Keratinocyte (primary cell): Measurements from ENCODE around the gene SLC34A1. TPM values are rescaled to one million over a fixed set of nuclear protein-coding genes. Genes with fewer than 3 reads are reported as not detected.
A peak's percentile ranks its signal among the peaks of the same experiment; 100 is the strongest.

ENCODE experiments used
- DNase-seq: peaks from one replicate; pipeline ENCODE4 v3.0.0-alpha.2; 2011; ENCODE audit warnings: low read depth, missing footprints, low spot score
- FAIRE-seq: peaks from 2 replicates; lab custom pipeline; 2011; peaks lifted over from hg19 to GRCh38; lab: Jason Lieb, UNC
- H2AFZ ChIP-seq: 2 replicates; pipeline ENCODE4 v1.6.0; 2012; ENCODE audit warnings: low read length, control low read depth, inconsistent platforms; ENCODE audit not compliant: control insufficient read depth
- H3K27ac ChIP-seq: 2 replicates; pipeline ENCODE4 v1.5.1; 2011; ENCODE audit warnings: low read length; ENCODE audit not compliant: control insufficient read depth, insufficient read depth
- H3K27me3 ChIP-seq: 3 replicates; pipeline ENCODE4 v1.6.0; 2011; ENCODE audit warnings: low read length; ENCODE audit not compliant: control insufficient read depth, insufficient read depth; ENCODE audit errors: extremely low read depth
- H3K36me3 ChIP-seq, 2 experiments: 2 replicates in 1 of 2; 3 replicates in 1 of 2; pipeline ENCODE4 v1.5.1; 2011; ENCODE audit warnings: low read length in 2 of 2, mild to moderate bottlenecking in 1 of 2; ENCODE audit not compliant: control insufficient read depth in 2 of 2, insufficient read depth in 2 of 2; ENCODE audit errors: extremely low read depth in 1 of 2
- H3K4me1 ChIP-seq: 3 replicates; pipeline ENCODE4 v1.5.1; 2011; ENCODE audit warnings: low read length; ENCODE audit not compliant: control insufficient read depth, insufficient read depth; ENCODE audit errors: extremely low read depth
- H3K4me2 ChIP-seq: 3 replicates; pipeline ENCODE4 v1.6.0; 2011; ENCODE audit warnings: low read depth, low read length; ENCODE audit not compliant: control insufficient read depth, insufficient read depth; ENCODE audit errors: extremely low read depth
- H3K4me3 ChIP-seq, 3 experiments: fragments of 200-600 bp in 1 of 3; sonication (generic) in 1 of 3; 2 replicates in 2 of 3; 3 replicates in 1 of 3; pipeline ENCODE4 v1.5.1; 2011 to 2016; ENCODE audit warnings: low read length in 3 of 3, mild to moderate bottlenecking in 3 of 3, control low read depth in 2 of 3, inconsistent platforms in 1 of 3, low read depth in 1 of 3, mixed read lengths in 1 of 3, mixed run types in 1 of 3, moderate library complexity in 1 of 3; ENCODE audit not compliant: control insufficient read depth in 2 of 3, insufficient read depth in 2 of 3; ENCODE audit errors: extremely low read depth in 1 of 3
- H3K79me2 ChIP-seq: 2 replicates; pipeline ENCODE4 v1.6.0; 2012; ENCODE audit warnings: low read length; ENCODE audit not compliant: control insufficient read depth, insufficient read depth
- H3K9ac ChIP-seq: 3 replicates; pipeline ENCODE4 v1.6.0; 2011; ENCODE audit warnings: low read length; ENCODE audit not compliant: control insufficient read depth, insufficient read depth; ENCODE audit errors: extremely low read depth
- H3K9me1 ChIP-seq: 3 replicates; pipeline ENCODE4 v1.6.0; 2011; ENCODE audit warnings: low read length; ENCODE audit not compliant: control insufficient read depth, insufficient read depth; ENCODE audit errors: extremely low read depth
- H3K9me3 ChIP-seq: 2 replicates; pipeline ENCODE4 v1.5.1; 2012; ENCODE audit warnings: low read depth, low read length; ENCODE audit not compliant: control insufficient read depth
- H4K20me1 ChIP-seq: 3 replicates; pipeline ENCODE4 v1.6.0; 2011; ENCODE audit warnings: low read length; ENCODE audit not compliant: control insufficient read depth, insufficient read depth; ENCODE audit errors: extremely low read depth
- EZH2 ChIP-seq: IDR thresholded peaks from one replicate; pipeline ENCODE4 v1.6.1; 2012; ENCODE audit warnings: inconsistent platforms, mild to moderate bottlenecking, low read length, moderate library complexity
- dilution Hi-C: fragments of 300-500 bp; cut with MboI; formaldehyde crosslinking; loops from one replicate; pipeline ENCODE4 v1.7.0; 2020; ENCODE audit warnings: low sequenced_read_pairs; ENCODE audit not compliant: extremely low pct_ligation_motif_present
- polyA plus RNA-seq, 5 experiments: library from polyadenylated mRNA; depleted of rRNA in 3 of 5; stranded (reverse) in 3 of 5; stranded (forward) in 1 of 5; unstranded in 1 of 5; fragments of >200 nt; gene quantifications; 1 replicate in 1 of 5; 2 replicates in 3 of 5; 3 replicates in 1 of 5; pipeline versions ENCODE4 v1.2.1 to v1.2.3, GENCODE V29; 2011 to 2012; ENCODE audit warnings: missing spikeins in 2 of 5, low read depth in 1 of 5, low replicate concordance in 1 of 5
- TF ChIP-seq, protein P1 (sequence below), 3 experiments: IDR thresholded peaks in 1 of 3; conservative IDR thresholded peaks in 1 of 3; optimal IDR thresholded peaks in 1 of 3; 2 replicates in 2 of 3; 3 replicates in 1 of 3; pipeline versions ENCODE3 to v1.5.1; 2011; ENCODE audit warnings: low read length in 3 of 3, mild to moderate bottlenecking in 3 of 3, moderate library complexity in 2 of 3, control low read depth in 1 of 3, inconsistent platforms in 1 of 3; ENCODE audit not compliant: insufficient read depth in 2 of 3; ENCODE audit errors: extremely low read depth in 1 of 3

The SLC34A1 gene
- polyA plus RNA-seq, 1 donor (not counting 4 experiments of a cell fraction or from before 2014, with no cell fraction given), result 0.07 TPM

DNA sequence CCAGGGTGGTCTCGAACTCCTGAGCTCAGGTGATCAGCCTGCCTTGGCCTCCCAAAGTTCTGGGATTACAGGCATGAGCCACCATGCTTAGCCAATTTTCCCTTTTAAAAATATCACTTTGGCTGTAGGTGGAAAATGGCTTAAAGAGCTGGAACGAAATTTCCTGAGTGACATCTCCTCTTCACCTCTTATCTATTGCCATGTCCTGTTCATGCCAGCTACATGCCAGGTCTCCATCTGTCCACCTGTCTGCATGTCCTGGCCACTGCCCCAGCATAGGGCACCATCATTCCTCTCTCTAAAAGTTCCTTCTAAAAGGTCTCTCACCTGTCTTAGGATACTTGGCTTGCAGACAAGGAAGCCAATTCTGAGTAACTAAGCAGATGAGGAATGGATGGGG, 39.4 kb downstream of the SLC34A1 start:
- Histone ChIP-seq H3K4me1 (peaks cover 21% of the 10 kb centered on the region), H3K9me3 (no peaks in the 10 kb centered on the region), H2AFZ (no peak overlapping the region), H3K27ac (no peak overlapping the region), H3K79me2 (peaks cover 20% of the 10 kb centered on the region), H3K4me3 (no peak overlapping the region), H4K20me1 (no peaks in the 10 kb centered on the region), H3K36me3 (no peaks in the 10 kb centered on the region), H3K9ac (no peak overlapping the region), H3K27me3 (no peaks in the 10 kb centered on the region), H3K4me2 (no peak overlapping the region), H3K9me1 (no peaks in the 10 kb centered on the region)
- TF ChIP-seq EZH2, result no peak
- TF ChIP-seq, protein P1, sequence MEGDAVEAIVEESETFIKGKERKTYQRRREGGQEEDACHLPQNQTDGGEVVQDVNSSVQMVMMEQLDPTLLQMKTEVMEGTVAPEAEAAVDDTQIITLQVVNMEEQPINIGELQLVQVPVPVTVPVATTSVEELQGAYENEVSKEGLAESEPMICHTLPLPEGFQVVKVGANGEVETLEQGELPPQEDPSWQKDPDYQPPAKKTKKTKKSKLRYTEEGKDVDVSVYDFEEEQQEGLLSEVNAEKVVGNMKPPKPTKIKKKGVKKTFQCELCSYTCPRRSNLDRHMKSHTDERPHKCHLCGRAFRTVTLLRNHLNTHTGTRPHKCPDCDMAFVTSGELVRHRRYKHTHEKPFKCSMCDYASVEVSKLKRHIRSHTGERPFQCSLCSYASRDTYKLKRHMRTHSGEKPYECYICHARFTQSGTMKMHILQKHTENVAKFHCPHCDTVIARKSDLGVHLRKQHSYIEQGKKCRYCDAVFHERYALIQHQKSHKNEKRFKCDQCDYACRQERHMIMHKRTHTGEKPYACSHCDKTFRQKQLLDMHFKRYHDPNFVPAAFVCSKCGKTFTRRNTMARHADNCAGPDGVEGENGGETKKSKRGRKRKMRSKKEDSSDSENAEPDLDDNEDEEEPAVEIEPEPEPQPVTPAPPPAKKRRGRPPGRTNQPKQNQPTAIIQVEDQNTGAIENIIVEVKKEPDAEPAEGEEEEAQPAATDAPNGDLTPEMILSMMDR (optimal IDR thresholded peaks at IDR 0.05 in 1 of 3, IDR thresholded peaks at IDR 0.05 in 1 of 3, conservative IDR thresholded peaks at IDR 0.05 in 1 of 3; ENCODE audit: extremely low read depth in 1 of 3, insufficient read depth in 2 of 3, low read length in 3 of 3), result no peak
- dilution Hi-C loops, result no loop called here
- FAIRE-seq, result no peak
- no peak for DNase-seq

DNA sequence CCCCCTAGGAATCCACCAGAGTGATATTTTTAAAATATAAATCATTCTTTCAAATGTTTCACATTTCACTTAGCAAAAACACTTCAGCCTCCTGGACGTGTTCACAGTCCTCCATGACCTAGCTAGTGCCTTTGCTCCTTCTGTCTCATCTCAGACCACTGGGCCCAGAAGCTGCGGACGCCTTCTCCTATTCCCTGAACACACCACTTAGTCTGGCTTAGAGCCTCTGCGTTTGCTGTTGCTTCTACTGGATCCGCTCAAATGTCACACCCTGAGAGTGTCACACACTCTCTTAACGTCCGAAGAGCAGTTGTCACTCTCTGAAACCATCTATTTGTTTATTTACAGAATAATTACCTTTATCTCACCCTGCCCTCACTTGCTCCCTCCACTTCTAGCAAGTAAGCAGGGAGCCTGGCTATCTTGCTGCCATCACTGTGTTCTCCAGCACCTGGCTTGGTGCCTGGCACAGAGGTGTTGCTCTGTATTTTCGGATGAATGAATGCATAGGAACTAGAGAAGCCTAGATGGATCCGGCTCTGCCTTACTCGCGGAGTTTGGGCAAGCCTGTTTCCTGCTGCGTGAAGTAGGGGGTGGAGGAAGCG, 41.1 kb downstream of the SLC34A1 start:
- peaks cover 31% of the 10 kb centered on the region for H3K79me2 ChIP-seq
- H3K36me3 ChIP-seq, result peaks cover 1 to 5% of the 10 kb centered on the region in 2 experiments
- H3K4me1 ChIP-seq, result peaks cover 35% of the 10 kb centered on the region
- FAIRE-seq (no peak), DNase-seq (no peak)
- H3K27me3 ChIP-seq, result no peaks in the 10 kb centered on the region
- no peak for TF ChIP-seq EZH2
- TF ChIP-seq, protein P1 (optimal IDR thresholded peaks at IDR 0.05 in 1 of 3, IDR thresholded peaks at IDR 0.05 in 1 of 3, conservative IDR thresholded peaks at IDR 0.05 in 1 of 3; ENCODE audit: extremely low read depth in 1 of 3, insufficient read depth in 2 of 3, low read length in 3 of 3), result no peak
- dilution Hi-C loops, result no loop called here
- H3K9ac ChIP-seq, result peak overlapping the region; percentile 86
- H3K27ac ChIP-seq, result peak overlapping the region; percentile 88
- peak overlapping the region; percentile 49 to 75 (median 67) for H3K4me3 ChIP-seq
- H3K4me2 ChIP-seq, result peak overlapping the region; percentile 83
- no peaks in the 10 kb centered on the region for H3K9me3 ChIP-seq
- H3K9me1 ChIP-seq, result no peaks in the 10 kb centered on the region
- no peaks in the 10 kb centered on the region for H4K20me1 ChIP-seq
- H2AFZ ChIP-seq, result peak overlapping the region; percentile 94
